HG03097 (cell line): Measurements from ENCODE around the gene GRIN3B.

Experiments used
- ATAC-seq: cut with Tn5 transposase; IDR thresholded peaks from one replicate; pipeline ENCODE4 v1.9.1; 2021; ENCODE audit not compliant: unreplicated experiment, low FRiP score

GRIN3B gene

GRCh38 chr19:1055886-1056620 lies 55.8 kb downstream of the GRIN3B start:
- ATAC-seq = no peak

GRCh38 chr19:1057176-1057855 lies 57.1 kb downstream of the GRIN3B start:
- ATAC-seq = no peak

- no peak for ATAC-seq
These were observed 57.9 kb downstream of the GRIN3B start for GRCh38 chr19:1058112-1058511.
